NCI-H2107 treated with DMSO at 0.1 percent for 48 hours (cell line): ENCODE data around the gene CCNF.

ENCODE experiments used
- DNase-seq: peaks from one replicate; lab custom pipeline; 2025; ENCODE audit not compliant: unreplicated experiment; lab: John Stamatoyannopoulos, UW

The CCNF gene

GRCh38 chr16:2499890-2500429 lies 70.7 kb downstream of the CCNF start:
- no peak for DNase-seq

DNA sequence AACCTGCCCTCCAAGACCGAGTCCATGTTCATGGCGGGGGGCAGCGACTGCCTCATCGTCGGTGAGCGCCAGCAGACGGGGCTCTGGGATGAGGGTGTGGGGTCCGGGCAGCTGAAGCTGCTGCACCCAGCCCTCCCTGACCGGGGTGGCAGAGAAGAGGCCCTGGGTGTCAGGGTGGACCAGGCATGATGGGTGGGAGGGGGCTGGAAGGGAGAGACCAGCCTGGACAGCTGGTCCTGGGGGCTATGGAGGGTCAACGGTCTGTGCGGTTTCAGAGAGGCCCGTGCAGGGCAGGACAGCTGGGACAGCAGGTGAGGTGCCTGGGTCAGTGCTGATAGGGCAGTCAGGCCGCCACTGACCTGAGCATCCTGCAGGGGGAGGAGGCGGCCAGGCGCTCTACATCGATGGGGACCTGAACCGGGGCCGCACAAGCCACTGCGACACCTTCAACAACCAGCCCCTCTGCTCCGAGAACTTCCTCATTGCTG lies 71.2 kb downstream of the CCNF start:
- DNase-seq = no peak

GRCh38 chr16:2500918-2501750 lies 71.9 kb downstream of the CCNF start:
- DNase-seq = peak; percentile 65

GRCh38 chr16:2501946-2502895 lies 73.0 kb downstream of the CCNF start:
- no peak for DNase-seq

DNA sequence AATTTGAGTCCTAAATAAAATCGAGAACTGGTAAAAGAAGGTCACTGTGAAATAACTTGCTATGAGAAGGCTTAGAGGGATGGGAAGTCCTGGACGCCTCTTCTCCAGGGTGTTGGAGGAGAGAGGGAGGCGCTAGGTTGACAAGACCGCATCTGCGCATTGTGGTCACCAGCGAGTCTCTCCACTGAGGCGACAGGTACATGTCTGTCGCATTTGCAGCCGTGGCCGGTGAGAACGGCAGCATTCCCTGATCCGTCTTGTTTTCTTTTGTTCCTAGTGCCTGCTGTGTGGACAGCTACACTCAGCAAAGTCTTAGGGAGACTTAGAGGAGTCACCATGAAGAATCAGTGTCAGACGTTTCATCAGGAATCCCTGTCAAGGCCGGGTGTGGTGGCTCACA lies 76.4 kb downstream of the CCNF start:
- DNase-seq = no peak

DNA sequence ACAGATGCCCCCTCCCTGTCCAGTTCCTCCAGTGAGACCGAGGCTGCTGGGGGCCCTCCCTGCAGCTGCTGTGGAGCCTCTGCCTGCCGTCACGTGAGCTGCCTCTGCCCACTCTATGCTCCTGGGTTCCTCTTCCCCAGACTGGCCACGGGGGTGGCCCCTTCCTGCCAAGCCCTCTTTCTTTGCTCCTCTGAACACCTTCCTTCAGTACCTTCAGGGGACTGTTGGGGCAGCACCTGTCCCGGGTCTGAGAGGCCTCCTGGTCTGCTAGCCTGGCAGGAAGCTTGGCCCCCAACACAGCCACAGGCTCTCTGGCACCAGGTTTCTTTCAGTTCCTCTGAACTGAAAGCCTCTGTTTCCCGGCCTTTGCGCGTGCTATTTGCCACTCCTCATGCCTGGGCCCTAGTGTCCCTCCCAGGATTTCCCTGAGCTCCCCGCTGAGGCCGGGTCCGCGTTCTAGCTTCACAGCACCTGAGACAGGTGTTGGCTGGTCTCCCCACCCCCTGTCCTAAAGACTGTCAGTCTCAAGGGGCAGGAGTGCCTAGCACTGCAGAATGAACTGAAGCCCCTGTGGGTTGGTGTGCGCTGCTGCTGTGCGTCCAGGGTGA lies 77.9 kb downstream of the CCNF start:
- no peak for DNase-seq

- no peak for DNase-seq
These were observed 78.4 kb downstream of the CCNF start for GRCh38 chr16:2507665-2508064.
